ENCODE measurements around the gene FBXO22. TPM values are rescaled to one million over a fixed set of nuclear protein-coding genes. Genes with fewer than 3 reads are reported as not detected.

Gene FBXO22
- polyA plus RNA-seq, 1 of the 3 experiments (the other 2 are of a cell fraction) = 34.8 TPM

- no peak for TF ChIP-seq TCF12 (IDR thresholded peaks at IDR 0.05)
These were observed 52.0 kb downstream of the FBXO22 start (continued) for GRCh38 chr15:75955720-75956119.

- no peaks in the 10 kb centered on the region for H3F3A ChIP-seq (replicated peaks; ENCODE audit: insufficient read depth)
- no peaks in the 10 kb centered on the region for H3K27me3 ChIP-seq (ENCODE audit: insufficient read depth)
- H3K4me1 ChIP-seq (ENCODE audit: control insufficient read depth in 1 of 2, insufficient read depth in 2 of 2, low read depth in 1 of 2, low read length in 1 of 2) = no peaks in the 10 kb centered on the region
- no peaks in the 10 kb centered on the region for H3K9me2 ChIP-seq
- WGBS (ENCODE audit: low lambda C conversion rate) = 88% methylated on average over 1 of the region's 1 CpG
- CTCF ChIA-PET = interaction anchor here (1.4 kb wide), 1 partner anchor 11 kb away, joined by 3 read pairs; no protein-coding TSS in a partner anchor
- H3K4me3 ChIP-seq (ENCODE audit: low read depth in 2 of 2, low read length in 1 of 2) = no peak overlapping the region
- no peaks in the 10 kb centered on the region for H3K9me3 ChIP-seq
- POLR2A ChIA-PET = no interaction called here
- H3K36me3 ChIP-seq (replicated peaks in 1 of 2; ENCODE audit: control insufficient read depth in 1 of 2, insufficient read depth in 2 of 2, low read length in 1 of 2) = no peaks in the 10 kb centered on the region
- no peaks in the 10 kb centered on the region for H4K20me1 ChIP-seq (ENCODE audit: insufficient read depth)
- DNase-seq = no peak
- H3K79me2 ChIP-seq (ENCODE audit: insufficient read depth) = no peaks in the 10 kb centered on the region
- TF ChIP-seq YY1 (IDR thresholded peaks at IDR 0.05; ENCODE audit: low read depth) (no peak), GATA2 (CRISPR knock-in tag; IDR thresholded peaks at IDR 0.05) (no peak), SMC3 (IDR thresholded peaks at IDR 0.05; ENCODE audit: low read depth, low read length) (no peak), SIN3A (IDR thresholded peaks at IDR 0.05; ENCODE audit: borderline replicate concordance, low read depth, low read length) (no peak), FOSL2 (IDR thresholded peaks at IDR 0.05; ENCODE audit: borderline replicate concordance, low read depth) (no peak), MXI1 (IDR thresholded peaks at IDR 0.05; ENCODE audit: low read depth, low read length) (no peak), CHD2 (IDR thresholded peaks at IDR 0.05; ENCODE audit: low read length, partially characterized antibody) (no peak), MEF2A (IDR thresholded peaks at IDR 0.05; ENCODE audit: borderline replicate concordance, low read depth) (no peak), RCOR1 (IDR thresholded peaks at IDR 0.05; ENCODE audit: low read length) (no peak), EP300 (IDR thresholded peaks at IDR 0.05; ENCODE audit: borderline replicate concordance in 1 of 2, low read depth in 1 of 2, low read length in 1 of 2) (no peak), RFX5 (IDR thresholded peaks at IDR 0.05; ENCODE audit: low read length) (no peak), RXRA (IDR thresholded peaks at IDR 0.05; ENCODE audit: borderline replicate concordance, low read depth) (no peak), POLR2AphosphoS5 (IDR thresholded peaks at IDR 0.05; ENCODE audit: low read depth, low read length) (no peak), NRF1 (IDR thresholded peaks at IDR 0.05; ENCODE audit: low read depth, low read length) (no peak)
- TF ChIP-seq, protein P1, sequence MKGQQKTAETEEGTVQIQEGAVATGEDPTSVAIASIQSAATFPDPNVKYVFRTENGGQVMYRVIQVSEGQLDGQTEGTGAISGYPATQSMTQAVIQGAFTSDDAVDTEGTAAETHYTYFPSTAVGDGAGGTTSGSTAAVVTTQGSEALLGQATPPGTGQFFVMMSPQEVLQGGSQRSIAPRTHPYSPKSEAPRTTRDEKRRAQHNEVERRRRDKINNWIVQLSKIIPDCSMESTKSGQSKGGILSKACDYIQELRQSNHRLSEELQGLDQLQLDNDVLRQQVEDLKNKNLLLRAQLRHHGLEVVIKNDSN (IDR thresholded peaks at IDR 0.05; ENCODE audit: borderline replicate concordance, low read depth) = no peak
- TF ChIP-seq, protein P2, sequence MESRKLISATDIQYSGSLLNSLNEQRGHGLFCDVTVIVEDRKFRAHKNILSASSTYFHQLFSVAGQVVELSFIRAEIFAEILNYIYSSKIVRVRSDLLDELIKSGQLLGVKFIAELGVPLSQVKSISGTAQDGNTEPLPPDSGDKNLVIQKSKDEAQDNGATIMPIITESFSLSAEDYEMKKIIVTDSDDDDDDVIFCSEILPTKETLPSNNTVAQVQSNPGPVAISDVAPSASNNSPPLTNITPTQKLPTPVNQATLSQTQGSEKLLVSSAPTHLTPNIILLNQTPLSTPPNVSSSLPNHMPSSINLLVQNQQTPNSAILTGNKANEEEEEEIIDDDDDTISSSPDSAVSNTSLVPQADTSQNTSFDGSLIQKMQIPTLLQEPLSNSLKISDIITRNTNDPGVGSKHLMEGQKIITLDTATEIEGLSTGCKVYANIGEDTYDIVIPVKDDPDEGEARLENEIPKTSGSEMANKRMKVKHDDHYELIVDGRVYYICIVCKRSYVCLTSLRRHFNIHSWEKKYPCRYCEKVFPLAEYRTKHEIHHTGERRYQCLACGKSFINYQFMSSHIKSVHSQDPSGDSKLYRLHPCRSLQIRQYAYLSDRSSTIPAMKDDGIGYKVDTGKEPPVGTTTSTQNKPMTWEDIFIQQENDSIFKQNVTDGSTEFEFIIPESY (IDR thresholded peaks at IDR 0.05; ENCODE audit: borderline replicate concordance, low read depth) = no peak
- H2AFZ ChIP-seq (ENCODE audit: low read depth) = no peak overlapping the region
- no peak overlapping the region for H3K4me2 ChIP-seq
- H3K9ac ChIP-seq = no peak overlapping the region
- H3K27ac ChIP-seq (ENCODE audit: low read depth in 2 of 2, low read length in 1 of 2) = no peak overlapping the region
These were observed 57.7 kb downstream of the FBXO22 start for GRCh38 chr15:75961331-75961730.

Data from SK-N-SH (cell line).